ENCODE measurements around the gene PLPP3. TPM values are rescaled to one million over a fixed set of nuclear protein-coding genes. Genes with fewer than 3 reads are reported as not detected.

PLPP3 gene
- total RNA-seq, 1 experiment from 2014 or later: 26.7 TPM

DNA sequence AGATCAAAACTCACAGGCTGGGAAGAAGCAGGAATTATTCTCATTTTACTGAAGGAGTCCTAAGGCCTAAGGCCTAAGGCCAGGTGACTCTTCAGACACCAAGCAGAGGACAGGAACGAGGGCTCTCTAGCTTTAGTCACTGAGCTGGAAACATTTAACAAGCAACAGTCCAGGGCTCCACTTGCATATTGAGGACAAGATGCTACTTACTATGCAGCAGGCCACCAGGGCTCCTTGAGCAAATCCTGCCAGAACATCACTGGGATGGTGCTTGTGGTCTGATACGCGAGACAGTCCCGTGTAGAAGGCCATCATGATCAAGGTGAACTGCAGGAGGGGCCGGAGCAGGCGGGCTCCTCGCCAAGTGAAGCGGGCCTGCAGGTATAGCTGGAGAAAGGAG is 67.6 kb downstream of the PLPP3 start:
- Histone ChIP-seq H2BK12ac (ENCODE audit: insufficient read length, low read depth, low read length) (no peak overlapping the region), H4K91ac (ENCODE audit: insufficient read length, low read depth, low read length) (no peak overlapping the region), H2AFZ (ENCODE audit: low read length) (no peak overlapping the region), H4K8ac (replicated peaks; ENCODE audit: insufficient read length, low read depth, low read length) (no peak overlapping the region), H3K79me1 (ENCODE audit: insufficient read depth, low read depth, low read length, poor library complexity, severe bottlenecking) (no peaks in the 10 kb centered on the region), H2BK5ac (ENCODE audit: insufficient read length, low read length) (no peak overlapping the region), H2BK15ac (ENCODE audit: low read depth, low read length) (no peak overlapping the region), H3K9me3 (ENCODE audit: control insufficient read depth, low read depth, low read length) (no peaks in the 10 kb centered on the region), H2AK5ac (ENCODE audit: insufficient read length, low read length) (no peak overlapping the region), H2BK120ac (ENCODE audit: low read depth, low read length, poor library complexity, severe bottlenecking) (no peak overlapping the region), H3K79me2 (ENCODE audit: insufficient read depth, low read length) (no peaks in the 10 kb centered on the region), H3T11ph (ENCODE audit: low read length) (no peak overlapping the region), H3K56ac (ENCODE audit: insufficient read length, low read depth, low read length) (no peak overlapping the region), H3K27ac (ENCODE audit: insufficient read length, low read depth, low read length) (no peak overlapping the region), H2BK20ac (ENCODE audit: low read depth, low read length, poor library complexity, severe bottlenecking) (no peak overlapping the region), H3K27me3 (ENCODE audit: insufficient read depth, low read length) (no peaks in the 10 kb centered on the region), H3K4me1 (ENCODE audit: insufficient read depth, low read length) (peaks cover 15% of the 10 kb centered on the region), H3K9ac (ENCODE audit: extremely low read depth, insufficient read length, low read length) (no peak overlapping the region), H3K14ac (ENCODE audit: insufficient read depth, low read length) (no peak overlapping the region), H3K23me2 (ENCODE audit: insufficient read length, low read depth, low read length, poor library complexity, severe bottlenecking) (no peaks in the 10 kb centered on the region), H4K20me1 (ENCODE audit: control insufficient read depth, insufficient read depth, insufficient read length) (no peaks in the 10 kb centered on the region), H3K4ac (ENCODE audit: low read depth, low read length) (no peak overlapping the region), H3K4me2 (ENCODE audit: insufficient read depth, insufficient read length, low read length) (no peak overlapping the region), H3K23ac (ENCODE audit: insufficient read length, low read depth, low read length) (no peak overlapping the region), H3K18ac (ENCODE audit: insufficient read length, low read depth, low read length) (no peak overlapping the region), H4K5ac (ENCODE audit: insufficient read length, low read depth, low read length) (no peak overlapping the region)
- TF ChIP-seq, protein P1, sequence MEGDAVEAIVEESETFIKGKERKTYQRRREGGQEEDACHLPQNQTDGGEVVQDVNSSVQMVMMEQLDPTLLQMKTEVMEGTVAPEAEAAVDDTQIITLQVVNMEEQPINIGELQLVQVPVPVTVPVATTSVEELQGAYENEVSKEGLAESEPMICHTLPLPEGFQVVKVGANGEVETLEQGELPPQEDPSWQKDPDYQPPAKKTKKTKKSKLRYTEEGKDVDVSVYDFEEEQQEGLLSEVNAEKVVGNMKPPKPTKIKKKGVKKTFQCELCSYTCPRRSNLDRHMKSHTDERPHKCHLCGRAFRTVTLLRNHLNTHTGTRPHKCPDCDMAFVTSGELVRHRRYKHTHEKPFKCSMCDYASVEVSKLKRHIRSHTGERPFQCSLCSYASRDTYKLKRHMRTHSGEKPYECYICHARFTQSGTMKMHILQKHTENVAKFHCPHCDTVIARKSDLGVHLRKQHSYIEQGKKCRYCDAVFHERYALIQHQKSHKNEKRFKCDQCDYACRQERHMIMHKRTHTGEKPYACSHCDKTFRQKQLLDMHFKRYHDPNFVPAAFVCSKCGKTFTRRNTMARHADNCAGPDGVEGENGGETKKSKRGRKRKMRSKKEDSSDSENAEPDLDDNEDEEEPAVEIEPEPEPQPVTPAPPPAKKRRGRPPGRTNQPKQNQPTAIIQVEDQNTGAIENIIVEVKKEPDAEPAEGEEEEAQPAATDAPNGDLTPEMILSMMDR (conservative IDR thresholded peaks at IDR 0.05): no peak
- DNase-seq: no peak
- Mint-ChIP-seq H3K27me3 (ENCODE audit: low read depth) (no peaks in the 10 kb centered on the region), H3K36me3 (ENCODE audit: insufficient read depth in 1 of 3, low read depth in 3 of 3) (peaks cover 35 to 76% (median 59%) of the 10 kb centered on the region in 3 experiments; a peak in 6 of 7 replicates), H3K27ac (peak overlapping the region; percentile 2 to 13 (median 11); a peak in 2 of 7 replicates), H3K4me1 (peaks cover 47 to 50% of the 10 kb centered on the region in 2 experiments), H3K4me3 (no peak overlapping the region), H3K9me3 (no peaks in the 10 kb centered on the region)
- WGBS (ENCODE audit: extremely low coverage, insufficient read length, low lambda C conversion rate): no CpG with 5 or more reads among the region's 8 CpGs

Measured in H9 (cell line).